ENCODE data around the gene DPM1.

GRCh38 chr20:50919567-50919966, 38.8 kb downstream of the DPM1 start:
- TF ChIP-seq ZNF274 (IDR thresholded peaks at IDR 0.05; ENCODE audit: low read depth, low read length) (no peak), SUZ12 (IDR thresholded peaks at IDR 0.05; ENCODE audit: extremely low read depth, insufficient read depth, insufficient read length) (no peak)
